ENCODE results near the gene GINS1. TPM values are rescaled to one million over a fixed set of nuclear protein-coding genes. Genes with fewer than 3 reads are reported as not detected.

Gene GINS1
- total and polyA plus RNA-seq, 2 of the 13 experiments (the other 11 are each of a cell fraction or from before 2014, with no cell fraction given): 14.6 to 59.9 TPM

DNA sequence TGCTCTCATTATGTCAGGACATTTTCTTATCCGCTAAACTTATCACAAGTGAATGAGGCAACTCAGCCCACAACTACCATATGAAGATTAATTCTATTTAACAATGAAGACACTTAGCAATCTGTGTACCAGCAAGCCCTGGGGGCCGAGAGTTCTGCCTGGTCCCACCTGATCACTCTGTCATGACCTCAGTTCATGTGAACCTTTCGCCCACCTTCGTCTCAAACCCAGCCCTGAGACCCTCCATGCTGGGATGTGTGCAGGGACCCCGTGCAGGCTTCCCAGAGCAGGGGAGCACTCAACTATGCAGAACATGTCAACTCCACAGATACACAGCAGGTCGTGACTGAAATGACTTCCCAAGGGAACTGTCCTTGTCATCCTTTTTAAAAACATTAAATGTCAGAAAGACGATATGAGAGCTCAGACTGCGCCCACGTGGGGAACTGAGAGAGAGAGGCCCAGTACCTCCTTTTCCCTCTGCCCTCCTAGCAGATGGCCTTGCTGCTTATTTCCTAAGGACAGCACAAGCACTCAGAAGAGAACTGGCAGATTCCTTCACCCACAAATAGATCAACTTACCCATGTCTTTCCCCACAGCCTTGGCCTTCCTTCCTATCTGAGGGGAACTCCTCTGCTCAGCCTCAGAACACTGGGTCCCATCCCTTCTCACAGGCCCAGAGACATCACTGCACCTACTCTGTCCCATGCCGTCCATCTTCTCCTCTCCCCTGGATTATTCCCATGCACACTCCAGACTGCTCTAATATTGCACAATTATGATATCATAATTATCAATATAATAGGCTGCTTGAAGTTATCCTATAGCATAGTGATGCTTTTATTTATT, 28.4 kb upstream of the GINS1 start:
- FAIRE-seq (no peak), DNase-seq (ENCODE audit: low spot score) (no peak), ATAC-seq (peak; percentile 24)
- in situ Hi-C loops (cut with HindIII; ENCODE audit: extremely low pct_ligation_motif_present, low pct_unique_long_range_greater_than_20kb): no loop called here
- Histone ChIP-seq H3K79me2 (ENCODE audit: insufficient read depth, low read length) (peaks cover 55% of the 10 kb centered on the region), H4K20me1 (ENCODE audit: insufficient read depth, low read length) (peaks cover 75% of the 10 kb centered on the region), H3K9me3 (ENCODE audit: low read length) (no peaks in the 10 kb centered on the region), H2AFZ (ENCODE audit: low read length) (no peak overlapping the region), H3K4me3 (replicated peaks in 1 of 3; ENCODE audit: insufficient read depth in 1 of 3, low read depth in 2 of 3, low read length in 3 of 3) (peak overlapping the region in 1 of 3 experiments; percentile 15; a peak in 1 of 6 replicates), H3K27ac (ENCODE audit: extremely low read length, insufficient read depth, low read length) (peak overlapping the region; percentile 10), H3K36me3 (replicated peaks in 1 of 2; ENCODE audit: control insufficient read depth in 1 of 2, insufficient read depth in 2 of 2, low read length in 2 of 2) (peaks cover 0 to 4% of the 10 kb centered on the region in 2 experiments; a peak in 4 of 5 replicates), H3K27me3 (ENCODE audit: control insufficient read depth in 1 of 2, insufficient read depth in 2 of 2, low read length in 2 of 2) (no peaks in the 10 kb centered on the region; a peak in 1 of 5 replicates), H3K4me1 (ENCODE audit: insufficient read depth, low read length) (peaks cover 66% of the 10 kb centered on the region), H3K9ac (ENCODE audit: insufficient read depth, low read depth, low read length) (0 out of 2 replicates have a peak overlapping the region, but pooled peaks have one; percentile 9), H3K4me2 (ENCODE audit: low read depth, low read length) (peak overlapping the region; percentile 62)
- intact Hi-C loops (cut with micrococcal nuclease; ENCODE audit: unreplicated experiment): loop anchor here (1.0 to 2.0 kb wide), 3 partner anchors 11 to 69 kb away; partner anchors contain the start of gene ABHD12
- 81% methylated on average over 10 of the region's 10 CpGs for WGBS (ENCODE audit: low lambda C conversion rate)
- POLR2A ChIA-PET: interaction anchor here (0.6 to 2.2 kb wide), 10 partner anchors 9 to 205 kb away, joined by 3 to 25 read pairs (median 8); partner anchors contain the start of genes ABHD12, GINS1 and PYGB
- CTCF ChIA-PET (ENCODE audit: low intra/inter-chr PET ratio, low total read pairs): interaction anchor here (0.6 to 1.3 kb wide), 3 partner anchors 20 to 69 kb away, joined by 3 to 5 read pairs (median 3); no protein-coding TSS in a partner anchor
- no TSS peak for BruUV-seq (replicated peaks)
- TF ChIP-seq, protein P1, sequence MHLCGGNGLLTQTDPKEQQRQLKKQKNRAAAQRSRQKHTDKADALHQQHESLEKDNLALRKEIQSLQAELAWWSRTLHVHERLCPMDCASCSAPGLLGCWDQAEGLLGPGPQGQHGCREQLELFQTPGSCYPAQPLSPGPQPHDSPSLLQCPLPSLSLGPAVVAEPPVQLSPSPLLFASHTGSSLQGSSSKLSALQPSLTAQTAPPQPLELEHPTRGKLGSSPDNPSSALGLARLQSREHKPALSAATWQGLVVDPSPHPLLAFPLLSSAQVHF (CRISPR knock-in tag; IDR thresholded peaks at IDR 0.05): no peak
- TF ChIP-seq ZSCAN21 (CRISPR knock-in tag; IDR thresholded peaks at IDR 0.05; ENCODE audit: borderline replicate concordance) (no peak), BCL6 (CRISPR knock-in tag; IDR thresholded peaks at IDR 0.05) (no peak), MTF1 (CRISPR knock-in tag; IDR thresholded peaks at IDR 0.05) (no peak), SALL2 (CRISPR knock-in tag; IDR thresholded peaks at IDR 0.05) (0 out of 2 replicates have a peak, but pooled peaks have one; percentile 12), NFKBIZ (CRISPR knock-in tag; IDR thresholded peaks at IDR 0.05) (no peak; the same call in 1 of the 2 replicates), ZNF563 (CRISPR knock-in tag; IDR thresholded peaks at IDR 0.05) (0 out of 2 replicates have a peak, but pooled peaks have one; percentile 25), ZBTB7A (CRISPR knock-in tag; IDR thresholded peaks at IDR 0.05) (no peak), CEBPB (IDR thresholded peaks at IDR 0.05; ENCODE audit: borderline replicate concordance, low read depth, low read length) (peak; percentile 42; the same call in 1 of the 2 replicates), HES4 (CRISPR knock-in tag; IDR thresholded peaks at IDR 0.05; ENCODE audit: borderline replicate concordance) (no peak), ZNF761 (CRISPR knock-in tag; conservative IDR thresholded peaks at IDR 0.05) (0 out of 2 replicates have a peak, but pooled peaks have one; percentile 24)
- TF ChIP-seq, protein P2, sequence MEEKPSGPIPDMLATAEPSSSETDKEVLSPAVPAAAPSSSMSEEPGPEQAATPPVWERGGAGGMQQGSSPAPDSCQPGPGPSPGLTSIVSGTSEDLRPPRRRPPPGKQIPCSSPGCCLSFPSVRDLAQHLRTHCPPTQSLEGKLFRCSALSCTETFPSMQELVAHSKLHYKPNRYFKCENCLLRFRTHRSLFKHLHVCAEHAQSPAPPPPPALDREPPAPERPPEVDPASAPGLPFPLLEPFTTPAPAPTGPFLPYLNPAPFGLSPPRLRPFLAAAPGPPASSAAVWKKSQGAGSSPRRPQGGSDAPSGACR (CRISPR knock-in tag; IDR thresholded peaks at IDR 0.05): no peak
- TF ChIP-seq, protein P3, sequence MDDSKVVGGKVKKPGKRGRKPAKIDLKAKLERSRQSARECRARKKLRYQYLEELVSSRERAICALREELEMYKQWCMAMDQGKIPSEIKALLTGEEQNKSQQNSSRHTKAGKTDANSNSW (CRISPR knock-in tag; IDR thresholded peaks at IDR 0.05; ENCODE audit: borderline replicate concordance): no peak
- TF ChIP-seq, protein P4, sequence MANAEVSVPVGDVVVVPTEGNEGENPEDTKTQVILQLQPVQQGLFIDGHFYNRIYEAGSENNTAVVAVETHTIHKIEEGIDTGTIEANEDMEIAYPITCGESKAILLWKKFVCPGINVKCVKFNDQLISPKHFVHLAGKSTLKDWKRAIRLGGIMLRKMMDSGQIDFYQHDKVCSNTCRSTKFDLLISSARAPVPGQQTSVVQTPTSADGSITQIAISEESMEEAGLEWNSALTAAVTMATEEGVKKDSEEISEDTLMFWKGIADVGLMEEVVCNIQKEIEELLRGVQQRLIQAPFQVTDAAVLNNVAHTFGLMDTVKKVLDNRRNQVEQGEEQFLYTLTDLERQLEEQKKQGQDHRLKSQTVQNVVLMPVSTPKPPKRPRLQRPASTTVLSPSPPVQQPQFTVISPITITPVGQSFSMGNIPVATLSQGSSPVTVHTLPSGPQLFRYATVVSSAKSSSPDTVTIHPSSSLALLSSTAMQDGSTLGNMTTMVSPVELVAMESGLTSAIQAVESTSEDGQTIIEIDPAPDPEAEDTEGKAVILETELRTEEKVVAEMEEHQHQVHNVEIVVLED (CRISPR knock-in tag; IDR thresholded peaks at IDR 0.05; ENCODE audit: borderline replicate concordance): no peak
- TF ChIP-seq, protein P5, sequence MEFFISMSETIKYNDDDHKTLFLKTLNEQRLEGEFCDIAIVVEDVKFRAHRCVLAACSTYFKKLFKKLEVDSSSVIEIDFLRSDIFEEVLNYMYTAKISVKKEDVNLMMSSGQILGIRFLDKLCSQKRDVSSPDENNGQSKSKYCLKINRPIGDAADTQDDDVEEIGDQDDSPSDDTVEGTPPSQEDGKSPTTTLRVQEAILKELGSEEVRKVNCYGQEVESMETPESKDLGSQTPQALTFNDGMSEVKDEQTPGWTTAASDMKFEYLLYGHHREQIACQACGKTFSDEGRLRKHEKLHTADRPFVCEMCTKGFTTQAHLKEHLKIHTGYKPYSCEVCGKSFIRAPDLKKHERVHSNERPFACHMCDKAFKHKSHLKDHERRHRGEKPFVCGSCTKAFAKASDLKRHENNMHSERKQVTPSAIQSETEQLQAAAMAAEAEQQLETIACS (CRISPR knock-in tag; IDR thresholded peaks at IDR 0.05): no peak

Data from HepG2 (cell line).